Psoas muscle (tissue), 8 donors: ENCODE measurements around the gene SCTR. TPM values are rescaled to one million over a fixed set of nuclear protein-coding genes. Genes with fewer than 3 reads are reported as not detected.
A peak's percentile ranks its signal among the peaks of the same experiment; 100 is the strongest.

Experiments used
- ATAC-seq, 4 donors: fragments of 200-7000 bp; cut with Tn5 transposase; one replicate each; pipeline ENCODE4 v1.9.1; 2020; ENCODE audit warnings: moderate library complexity in 3 of 4, mild to moderate bottlenecking in 2 of 4
- DNase-seq, 2 donors: peaks; one replicate each; pipeline ENCODE4 v3.0.0-alpha.2; 2020
- H3K27ac ChIP-seq: fragments of 200-600 bp; one replicate; pipeline ENCODE4 v1.8.0; 2022
- H3K27me3 ChIP-seq, 3 donors: fragments of 200-600 bp in 1 of 3; one replicate each; pipeline versions ENCODE4 v1.6.1 to v1.8.0; 2013 to 2022; ENCODE audit warnings: low read length in 2 of 3, mild to moderate bottlenecking in 2 of 3, moderate library complexity in 1 of 3; ENCODE audit not compliant: insufficient read depth in 3 of 3
- H3K36me3 ChIP-seq, 2 donors: fragments of 200-600 bp in 1 of 2; one replicate each; pipeline versions ENCODE4 v1.6.1 to v1.8.0; 2013 to 2022; ENCODE audit warnings: low read depth in 1 of 2, mild to moderate bottlenecking in 1 of 2, moderate library complexity in 1 of 2; ENCODE audit not compliant: insufficient read depth in 1 of 2
- H3K4me1 ChIP-seq: fragments of 200-600 bp; one replicate; pipeline ENCODE4 v1.8.0; 2022
- H3K4me3 ChIP-seq: fragments of 200-600 bp; one replicate; pipeline ENCODE4 v1.8.0; 2022; ENCODE audit warnings: mild to moderate bottlenecking
- H3K9me3 ChIP-seq: fragments of 200-600 bp; one replicate; pipeline ENCODE4 v1.8.0; 2022
- WGBS, 3 donors: extraction: QIAGEN DNeasy Blood & Tissue Kit; methylation state at CpG; one replicate each; pipeline versions ENCODE4 v1.1.6 to v1.1.7; 2013; 5-methylcytosine and 5-hydroxymethylcytosine counted together
- intact Hi-C, 2 donors: fragments of 100-400 bp; cut with DNase I; formaldehyde crosslinking; loops; one replicate each; pipeline versions ENCODE4 v1.11.0 to v1.14.2; 2022
- polyA plus RNA-seq, 3 donors: library from polyadenylated mRNA; stranded (reverse); fragments of 200-250 nt; gene quantifications; one replicate each; pipeline ENCODE4 v1.2.3, GENCODE V29; 2013
- total RNA-seq, 4 donors: library from RNA; stranded (reverse); fragmentation: NEBNext Ultra II Directional in 2 of 4; extraction: Animal tissue kit (Norgen Biotek cat#: 25700) in 2 of 4; gene quantifications; one replicate each; pipeline versions ENCODE4 v1.2.1 to v1.2.4, GENCODE V29; 2021 to 2023
- TF ChIP-seq, protein P1 (sequence below): fragments of 200-600 bp; IDR thresholded peaks from one replicate; pipeline ENCODE4 v1.8.0; 2022; ENCODE audit warnings: antibody characterized with exemption
- donor health status: healthy with polysubstance abuse.
- donor health status: DM: no; HTN: no; CAD: no; lungs with moderate emphysema.
- donor health status: Bipolar disorder and iron deficiency.
- donor health status: healthy.
- donor health status: DM: yes; HTN: yes; CAD: no.
- donor health status: DM: no; HTN: no; CAD: no.
- donor health status: DM: no; HTN: no; CAD: no.
- donor health status: DM: yes; HTN: yes; CAD: no.

SCTR gene
- total and polyA plus RNA-seq, 7 donors, result 0.12 to 1.3 (median 0.57) TPM; not detected in 4

DNA sequence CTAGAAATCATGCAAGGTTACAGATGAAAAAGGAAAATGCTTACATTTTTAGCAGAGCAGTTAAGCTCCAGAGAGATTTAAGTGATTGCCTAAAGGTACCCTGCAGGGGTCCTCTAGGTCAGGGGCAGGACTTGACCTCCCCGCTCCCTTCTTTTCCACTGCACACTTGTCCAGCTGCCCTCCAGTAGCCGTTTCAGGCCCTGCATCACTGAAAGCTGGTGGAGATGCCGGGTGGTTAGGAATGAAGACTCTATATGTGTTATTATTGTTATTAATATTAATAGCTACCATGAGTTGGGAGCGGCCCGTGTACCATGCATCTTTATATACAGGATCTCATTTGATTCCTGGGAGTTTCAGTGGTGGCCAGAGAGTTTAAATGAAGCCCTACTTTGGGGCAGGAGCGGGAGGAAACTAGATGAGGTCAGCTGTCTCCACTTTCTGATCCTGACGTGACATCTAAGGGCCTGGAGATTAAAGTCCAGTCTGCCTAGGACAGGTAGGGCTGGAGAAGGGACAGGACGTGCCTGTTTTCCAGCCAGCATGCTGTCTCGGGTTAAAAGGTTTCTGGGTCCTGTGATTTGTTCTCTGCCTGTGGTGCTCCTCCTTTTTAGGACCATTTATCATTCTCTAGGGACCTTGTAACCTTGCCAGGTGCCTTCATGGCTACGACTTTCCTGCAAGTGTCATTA is 90.5 kb downstream of the SCTR start:
- TF ChIP-seq, protein P1, sequence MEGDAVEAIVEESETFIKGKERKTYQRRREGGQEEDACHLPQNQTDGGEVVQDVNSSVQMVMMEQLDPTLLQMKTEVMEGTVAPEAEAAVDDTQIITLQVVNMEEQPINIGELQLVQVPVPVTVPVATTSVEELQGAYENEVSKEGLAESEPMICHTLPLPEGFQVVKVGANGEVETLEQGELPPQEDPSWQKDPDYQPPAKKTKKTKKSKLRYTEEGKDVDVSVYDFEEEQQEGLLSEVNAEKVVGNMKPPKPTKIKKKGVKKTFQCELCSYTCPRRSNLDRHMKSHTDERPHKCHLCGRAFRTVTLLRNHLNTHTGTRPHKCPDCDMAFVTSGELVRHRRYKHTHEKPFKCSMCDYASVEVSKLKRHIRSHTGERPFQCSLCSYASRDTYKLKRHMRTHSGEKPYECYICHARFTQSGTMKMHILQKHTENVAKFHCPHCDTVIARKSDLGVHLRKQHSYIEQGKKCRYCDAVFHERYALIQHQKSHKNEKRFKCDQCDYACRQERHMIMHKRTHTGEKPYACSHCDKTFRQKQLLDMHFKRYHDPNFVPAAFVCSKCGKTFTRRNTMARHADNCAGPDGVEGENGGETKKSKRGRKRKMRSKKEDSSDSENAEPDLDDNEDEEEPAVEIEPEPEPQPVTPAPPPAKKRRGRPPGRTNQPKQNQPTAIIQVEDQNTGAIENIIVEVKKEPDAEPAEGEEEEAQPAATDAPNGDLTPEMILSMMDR, result no peak
- Histone ChIP-seq H3K4me1 (peaks cover 5% of the 10 kb centered on the region), H3K9me3 (no peaks in the 10 kb centered on the region), H3K27me3 (no peaks in the 10 kb centered on the region), H3K36me3 (no peaks in the 10 kb centered on the region), H3K4me3 (no peak overlapping the region), H3K27ac (no peak overlapping the region)
- intact Hi-C loops, result no loop called here
- WGBS, 3 donors, result 80 to 87% (median 81%) methylated on average over 10 of the region's 10 CpGs
- ATAC-seq (no peak), DNase-seq (no peak)

GRCh38 chr2:119432851-119433522 is 91.3 kb downstream of the SCTR start:
- Histone ChIP-seq H3K27me3 (no peaks in the 10 kb centered on the region), H3K4me1 (peaks cover 5% of the 10 kb centered on the region), H3K4me3 (peak overlapping the region; percentile 68), H3K27ac (no peak overlapping the region), H3K36me3 (no peaks in the 10 kb centered on the region), H3K9me3 (no peaks in the 10 kb centered on the region)
- WGBS, 3 donors, result 96 to 98% (median 97%) methylated on average over 17 of the region's 17 CpGs
- no peak for ATAC-seq
- intact Hi-C loops, result no loop called here
- no peak for DNase-seq
- TF ChIP-seq, protein P1, result no peak

DNA sequence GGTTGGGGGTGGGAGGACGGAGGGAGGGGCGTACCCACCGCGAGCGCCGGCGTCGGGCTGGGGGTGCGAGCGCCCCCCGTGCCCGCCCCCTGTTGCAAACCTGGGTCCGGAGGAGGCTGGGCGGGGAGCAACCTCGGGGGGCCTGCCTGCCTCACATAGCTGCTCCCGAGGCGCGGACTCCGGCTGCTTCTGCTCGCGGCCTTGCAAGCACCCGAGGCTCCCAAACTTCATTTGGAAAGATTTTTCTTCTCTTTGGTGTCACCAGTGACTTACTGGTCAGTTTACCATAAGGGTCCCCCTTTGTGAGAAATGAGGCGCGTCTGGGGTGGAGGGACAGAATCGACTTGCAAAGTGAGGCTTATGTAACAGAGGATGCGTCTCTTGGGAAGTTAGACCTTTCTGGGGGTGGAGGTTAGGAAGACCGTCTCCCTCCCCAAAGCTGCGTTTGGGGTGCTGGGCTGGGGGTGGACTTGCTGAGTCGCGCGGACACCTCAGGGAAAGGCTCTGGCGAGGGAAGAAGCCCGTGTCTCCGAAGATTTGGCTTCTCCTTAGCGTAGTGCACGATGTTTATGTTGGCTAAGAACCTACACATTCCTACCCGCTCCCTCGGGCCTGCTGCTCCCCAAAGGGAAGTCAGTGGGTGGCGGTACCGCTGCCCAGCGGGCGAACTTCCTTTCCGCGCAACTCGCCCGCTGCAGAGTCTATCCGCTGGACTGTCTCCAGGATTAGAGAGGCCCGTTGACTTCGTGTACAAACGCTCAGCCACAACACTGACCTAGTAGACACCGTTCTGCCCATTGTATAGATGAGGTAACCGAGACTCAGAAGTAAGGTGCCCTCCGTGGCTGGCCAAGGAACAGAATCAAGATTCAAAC is 92.1 kb downstream of the SCTR start:
- H3K4me3 ChIP-seq, result peak overlapping the region; percentile 68
- no peak for ATAC-seq
- no peaks in the 10 kb centered on the region for H3K27me3 ChIP-seq
- DNase-seq, result no peak
- H3K9me3 ChIP-seq, result no peaks in the 10 kb centered on the region
- H3K36me3 ChIP-seq, result no peaks in the 10 kb centered on the region
- H3K27ac ChIP-seq, result peak overlapping the region; percentile 60
- peaks cover 5% of the 10 kb centered on the region for H3K4me1 ChIP-seq
- WGBS, 3 donors, result 31 to 37% (median 32%) methylated on average over 38 to 53 of the region's 53 CpGs
- TF ChIP-seq, protein P1, result no peak
- intact Hi-C loops, result no loop called here

DNA sequence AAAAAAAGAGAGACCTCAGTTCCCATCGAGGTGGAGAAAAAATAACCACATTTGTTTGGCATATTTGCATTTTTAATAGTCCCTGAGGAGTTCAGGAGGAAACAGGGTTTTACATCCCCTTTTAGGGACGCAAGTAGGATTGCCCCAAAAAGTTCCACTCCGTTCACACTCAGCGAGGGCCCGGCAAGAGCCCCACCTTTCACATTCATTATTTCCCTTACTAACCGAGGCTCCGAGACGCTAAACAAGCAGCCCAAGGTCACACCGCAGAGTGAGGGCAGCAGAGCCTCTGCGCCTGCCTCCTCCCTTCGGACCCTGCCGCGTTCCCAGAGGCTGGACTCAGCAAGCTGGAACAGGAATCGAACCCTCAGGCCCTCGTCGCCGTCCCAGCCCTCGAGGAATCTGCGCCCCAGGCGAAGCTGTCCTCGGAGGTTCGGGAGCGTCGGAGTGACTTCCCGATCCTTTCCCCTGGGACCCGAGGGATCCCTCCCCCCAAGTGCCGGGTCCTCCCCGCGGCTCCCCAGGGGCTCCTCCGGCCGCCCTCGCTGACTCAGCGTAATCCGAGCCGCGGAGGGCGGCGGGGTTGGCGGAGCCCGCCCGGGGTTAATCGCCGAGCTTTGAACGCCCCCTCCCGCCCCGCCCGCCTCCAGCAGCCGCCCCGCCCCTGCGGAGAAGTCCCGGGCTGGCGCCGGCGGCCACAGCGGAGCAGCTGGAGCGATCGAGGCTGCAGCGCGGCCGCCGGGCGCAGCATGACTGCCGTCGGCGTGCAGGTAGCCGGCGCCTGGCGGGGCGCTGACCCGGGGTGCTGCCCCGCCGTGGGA is 92.9 kb downstream of the SCTR start, which contains the start of gene TMEM37:
TSS of gene TMEM37 (plus strand) at position 700 of the 821 bp plus-strand sequence. CDS start at position 750, 50 bp downstream.
- no peaks in the 10 kb centered on the region for H3K36me3 ChIP-seq
- peak within 1 kb of the TSS; percentile 68 for H3K4me3 ChIP-seq
- peaks cover 0 to 1% (median 0%) of the 10 kb centered on the region in 3 donors for H3K27me3 ChIP-seq
- H3K4me1 ChIP-seq, result peaks cover 5% of the 10 kb centered on the region
- peak; percentile 72 to 84 for DNase-seq
- TF ChIP-seq, protein P1, result no peak
- H3K27ac ChIP-seq, result peak within 1 kb of the TSS; percentile 60
- 6 to 13% (median 7%) methylated on average over 48 to 72 of the region's 72 CpGs for WGBS, 3 donors
- no peaks in the 10 kb centered on the region for H3K9me3 ChIP-seq
- peak; percentile 81 to 90 (median 86) for ATAC-seq
- intact Hi-C loops, result no loop called here
